Measurements from ENCODE around the gene RGS5. TPM values are rescaled to one million over a fixed set of nuclear protein-coding genes. Genes with fewer than 3 reads are reported as not detected.
A peak's percentile ranks its signal among the peaks of the same experiment; 100 is the strongest.

RGS5 gene
- total RNA-seq, 2 donors from 2014 or later: 176 to 297 TPM

DNA sequence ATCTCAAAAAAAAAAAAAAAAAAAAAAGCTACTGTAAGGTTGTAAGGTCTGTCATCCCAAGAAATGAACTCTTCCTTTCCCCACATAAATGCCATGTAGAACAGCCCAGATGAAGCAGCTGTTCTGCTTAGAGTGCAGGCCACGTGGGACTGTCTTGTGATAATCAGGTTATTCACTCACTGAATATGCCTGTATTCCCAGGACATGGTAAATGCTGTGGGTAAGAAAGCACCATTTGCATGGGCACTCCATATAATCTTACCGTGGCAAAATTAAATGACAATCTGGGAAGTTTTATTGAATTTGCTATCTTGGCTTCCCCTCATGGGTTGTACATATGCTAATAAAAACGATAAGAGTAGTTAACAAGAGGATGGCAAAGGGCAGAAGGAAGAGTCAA is 13.8 kb downstream of the RGS5 start:
- intact Hi-C loops (cut with DNase I): no loop called here
- no peak for DNase-seq (ENCODE audit: low spot score)

DNA sequence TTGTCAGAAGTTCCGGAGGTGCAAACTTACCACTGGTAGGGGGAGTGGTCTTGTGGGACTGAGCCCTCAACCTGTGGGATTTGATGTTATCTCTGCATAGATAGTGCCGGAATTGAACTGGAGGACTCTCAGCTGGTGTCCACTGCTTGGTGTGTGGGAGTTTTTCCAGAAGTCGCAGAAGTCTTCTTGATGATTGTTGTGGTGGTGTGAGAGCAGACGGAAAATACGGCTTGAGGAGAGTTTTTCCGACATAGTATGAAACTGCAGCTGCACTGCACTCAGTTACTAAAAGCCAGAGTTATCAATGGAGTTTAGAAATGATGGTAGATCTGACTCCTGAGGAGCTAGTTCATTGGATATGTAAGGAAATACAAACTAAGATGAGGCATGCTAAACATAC is 14.9 kb downstream of the RGS5 start:
- intact Hi-C loops (cut with DNase I): no loop called here
- DNase-seq (ENCODE audit: low spot score): no peak

DNA sequence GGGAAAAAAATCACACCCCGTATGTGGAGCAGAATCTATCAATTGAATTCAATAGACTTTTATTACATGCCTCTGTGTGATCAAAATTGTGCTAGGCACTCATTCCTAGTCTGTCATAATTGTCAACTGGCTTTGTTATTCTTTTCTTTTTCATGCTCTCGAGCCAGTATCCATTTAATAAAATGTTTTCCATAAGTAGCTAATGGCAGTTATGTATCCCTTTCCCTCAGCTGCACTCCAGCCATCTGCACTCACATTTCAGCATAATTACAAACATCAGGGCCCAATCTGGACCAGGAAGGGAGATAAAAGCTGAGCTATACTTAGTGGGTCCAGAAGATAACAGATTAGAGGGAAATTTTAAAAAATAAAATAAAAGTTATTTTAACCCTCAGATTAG is 15.9 kb downstream of the RGS5 start:
- intact Hi-C loops (cut with DNase I): no loop called here
- DNase-seq (ENCODE audit: low spot score): no peak

DNA sequence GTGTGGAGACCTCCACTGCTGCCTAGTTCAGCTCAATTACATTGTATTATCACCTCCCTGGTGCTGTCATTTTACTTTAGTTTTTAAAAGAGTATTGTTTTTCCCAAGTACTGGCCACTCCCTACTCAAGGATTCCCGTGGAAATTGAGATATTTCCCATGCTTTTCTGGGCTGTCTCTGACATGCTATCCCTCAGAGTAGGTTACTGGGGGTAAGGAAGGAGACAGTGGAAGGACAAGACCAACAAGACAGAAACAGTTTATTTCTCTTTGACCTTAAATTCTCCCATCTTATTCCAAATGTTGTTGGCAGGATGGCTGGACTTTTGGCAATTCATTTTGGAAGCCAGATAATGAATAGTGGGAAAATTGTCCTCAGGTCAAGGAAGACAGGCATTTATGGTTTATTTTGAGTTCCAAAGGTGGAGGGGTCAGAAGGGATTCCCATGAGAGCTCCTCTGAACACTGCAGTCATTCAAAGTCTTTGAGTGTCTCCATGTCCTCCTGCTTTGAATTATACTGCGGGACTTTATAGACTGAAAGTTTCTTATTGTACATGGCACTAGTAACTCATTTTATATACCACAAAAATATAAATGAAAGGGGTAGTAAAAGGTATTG is 20.3 kb downstream of the RGS5 start:
- intact Hi-C loops (cut with DNase I): no loop called here
- no peak for DNase-seq (ENCODE audit: low spot score)

DNA sequence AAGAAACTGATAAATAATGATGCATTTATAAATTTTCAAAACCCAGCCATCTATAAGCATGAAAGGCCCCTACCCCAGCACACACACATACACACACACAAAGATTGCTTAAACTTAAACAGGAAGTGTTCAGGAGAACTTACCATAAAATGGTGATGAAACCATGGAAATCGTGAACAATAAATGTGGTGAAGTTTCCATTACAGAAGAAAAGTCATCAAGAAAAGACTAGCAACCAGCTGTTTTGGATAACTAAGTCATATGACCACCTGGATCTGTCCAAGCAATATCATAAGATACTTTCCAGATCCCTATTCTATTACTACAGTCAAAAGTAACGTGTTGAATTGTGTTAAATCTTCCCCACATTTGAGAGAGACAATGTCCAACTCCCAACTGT is 24.1 kb downstream of the RGS5 start:
- DNase-seq (ENCODE audit: low spot score): no peak
- intact Hi-C loops (cut with DNase I): loop anchor here (10.0 kb wide), 3 partner anchors 136 to 334 kb away; no protein-coding TSS in a partner anchor

DNA sequence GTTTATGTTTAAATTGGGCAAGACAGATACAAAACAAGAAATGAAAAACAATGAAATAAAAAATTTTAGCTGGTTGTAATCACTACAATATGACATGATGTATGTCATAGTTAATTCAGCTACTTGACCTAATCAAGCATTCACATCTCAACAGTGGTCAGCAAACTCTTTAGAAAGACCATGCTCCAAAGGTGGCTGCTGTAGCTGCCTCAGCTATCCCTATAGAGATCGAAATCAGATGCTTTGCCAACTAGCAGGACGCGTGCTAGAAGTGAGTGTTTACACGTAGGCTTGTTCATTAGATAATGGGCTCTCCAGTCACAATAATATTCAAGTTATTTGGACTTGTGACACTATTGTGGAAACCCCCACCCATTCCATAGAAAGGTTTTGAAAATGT is 25.9 kb downstream of the RGS5 start:
- intact Hi-C loops (cut with DNase I): loop anchor here (10.0 kb wide), 3 partner anchors 138 to 332 kb away; no protein-coding TSS in a partner anchor
- DNase-seq (ENCODE audit: low spot score): no peak

DNA sequence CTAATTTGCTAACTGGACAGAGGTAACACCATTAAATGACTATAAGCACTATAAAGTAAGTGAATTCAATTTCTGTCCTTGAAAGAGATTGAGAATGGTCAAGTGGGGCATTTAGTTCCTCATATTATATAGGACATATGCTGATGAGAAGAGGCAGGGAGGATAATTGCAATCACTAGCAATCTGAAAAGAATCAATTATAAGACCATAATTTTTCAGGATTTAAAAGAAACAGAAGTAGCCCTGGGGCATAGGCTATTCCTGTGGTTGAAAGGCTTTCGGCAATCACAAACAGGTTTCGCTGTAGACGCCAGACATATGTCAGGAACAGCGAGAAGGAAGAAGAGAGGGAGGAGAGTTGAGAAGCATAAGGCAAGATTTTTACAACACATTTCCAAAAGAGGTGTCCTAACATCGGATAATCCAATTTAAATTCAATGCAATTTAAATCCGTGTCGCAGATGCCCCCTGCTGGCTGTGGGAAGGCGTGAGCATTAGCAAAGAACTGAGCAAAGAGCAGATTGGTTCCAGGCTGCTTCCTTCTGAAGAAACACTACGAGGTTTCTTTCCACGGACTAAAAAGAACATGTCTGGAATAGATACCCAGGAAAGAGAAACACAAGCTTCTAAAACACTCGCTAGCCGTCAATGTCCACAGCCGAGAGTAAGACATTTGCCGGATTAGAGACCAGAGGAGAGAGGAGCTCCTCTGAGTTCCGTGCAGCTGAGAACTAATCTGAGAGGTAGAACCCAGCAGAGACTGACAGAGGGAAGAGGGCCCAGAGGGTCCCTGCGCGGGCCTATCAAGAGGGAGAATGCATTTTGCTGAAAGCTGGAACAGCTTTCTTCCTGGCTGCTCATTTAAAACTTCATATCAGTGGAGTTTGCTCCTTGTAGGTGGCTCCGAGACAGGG is 27.9 kb downstream of the RGS5 start:
- peak; percentile 91 for DNase-seq (ENCODE audit: low spot score)
- intact Hi-C loops (cut with DNase I): loop anchor here (2.0 to 10.0 kb wide), 6 partner anchors 102 to 330 kb away; no protein-coding TSS in a partner anchor

DNA sequence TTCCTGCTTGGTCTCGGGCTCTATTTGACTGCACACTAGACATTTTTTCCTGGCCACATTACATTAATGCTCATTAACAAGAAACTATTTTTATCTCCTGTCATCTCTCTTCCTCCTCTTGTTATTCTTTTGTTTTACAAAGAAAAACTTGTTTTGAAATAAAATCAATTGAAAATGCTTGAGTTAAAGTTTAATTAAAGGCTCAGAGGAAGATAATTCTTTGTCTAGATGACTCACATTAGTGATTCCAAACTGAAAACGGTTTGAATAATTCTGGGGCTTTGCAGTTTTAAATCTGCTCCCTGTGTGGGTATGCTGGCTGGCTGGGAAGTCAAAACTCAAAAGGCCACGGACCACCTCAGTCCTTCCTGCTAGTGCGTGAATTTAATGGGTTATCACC is 29.6 kb downstream of the RGS5 start:
- intact Hi-C loops (cut with DNase I): loop anchor here (5.0 to 10.0 kb wide), 5 partner anchors 101 to 328 kb away; no protein-coding TSS in a partner anchor
- no peak for DNase-seq (ENCODE audit: low spot score)

DNA sequence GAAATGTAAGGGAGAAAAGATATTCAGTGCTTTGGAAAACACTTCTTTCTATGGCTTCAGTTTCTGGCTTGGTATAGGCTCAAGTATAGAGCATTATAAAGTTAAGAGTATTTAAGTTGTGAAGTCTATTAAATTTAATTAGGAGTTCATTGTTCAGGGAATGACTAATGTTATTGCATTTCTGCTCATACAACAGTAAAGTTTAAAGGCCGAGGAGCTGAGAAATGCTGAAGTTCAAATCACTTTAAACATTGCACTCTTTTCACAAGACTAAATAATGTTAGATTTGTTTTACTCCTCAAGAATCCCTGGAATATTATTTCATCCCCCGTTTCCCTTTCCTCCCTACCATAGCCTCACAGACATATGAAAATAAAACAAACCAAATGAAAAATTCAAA is 30.1 kb downstream of the RGS5 start:
- no peak for DNase-seq (ENCODE audit: low spot score)
- intact Hi-C loops (cut with DNase I): loop anchor here (5.0 to 10.0 kb wide), 5 partner anchors 100 to 328 kb away; no protein-coding TSS in a partner anchor

DNA sequence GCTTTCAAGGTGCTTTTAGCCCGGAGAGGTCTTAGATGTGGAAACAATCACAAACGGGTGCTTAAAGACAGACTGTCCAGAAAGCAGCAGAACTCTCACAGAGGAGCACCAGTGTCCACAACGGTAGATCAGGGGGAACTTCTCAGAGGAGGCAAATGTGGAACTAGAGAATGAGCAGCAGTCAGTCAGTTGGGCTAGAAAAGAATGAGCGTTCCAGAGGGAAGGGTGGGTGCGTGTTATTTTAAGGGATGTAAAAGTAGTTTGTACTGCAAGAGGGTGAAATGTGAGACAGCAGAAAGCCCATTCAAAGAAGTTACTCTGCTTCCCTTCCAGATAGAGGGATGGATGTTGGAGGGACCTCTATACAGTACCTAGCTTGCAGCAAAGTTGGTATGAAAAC is 30.9 kb downstream of the RGS5 start:
- intact Hi-C loops (cut with DNase I): loop anchor here (5.0 to 10.0 kb wide), 5 partner anchors 100 to 327 kb away; no protein-coding TSS in a partner anchor
- no peak for DNase-seq (ENCODE audit: low spot score)

DNA sequence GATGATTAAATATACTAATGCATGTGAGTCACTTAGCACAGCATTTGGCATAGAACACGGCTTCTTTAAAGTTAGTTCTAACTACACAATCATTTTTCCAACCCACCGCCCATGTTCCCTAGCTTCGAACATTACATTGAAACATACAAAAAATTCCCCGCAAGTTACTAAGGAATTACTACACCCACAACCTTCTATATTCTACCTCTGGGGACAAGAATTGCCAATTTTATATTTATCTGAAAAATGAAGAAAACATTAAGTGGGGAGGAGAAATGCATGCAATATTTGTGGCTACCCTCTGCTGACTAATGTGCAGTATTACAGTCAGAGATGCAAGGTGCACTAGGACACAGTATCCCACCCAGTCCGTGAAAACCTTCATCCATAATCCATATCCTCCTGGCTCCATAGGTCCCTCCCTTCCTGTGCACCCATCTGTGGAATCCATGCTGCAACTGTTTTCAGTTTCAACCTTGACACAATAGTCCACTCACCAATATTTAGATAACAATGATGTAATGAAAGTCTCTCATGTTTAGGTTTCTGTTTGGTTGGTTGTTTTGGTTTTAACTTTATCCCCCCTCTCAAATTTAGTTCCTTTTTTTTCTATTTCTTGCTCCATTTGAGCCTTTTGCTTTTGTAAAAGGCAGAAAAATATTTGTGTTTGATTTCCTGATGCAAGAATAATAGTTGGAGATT is 31.6 kb downstream of the RGS5 start:
- intact Hi-C loops (cut with DNase I): loop anchor here (5.0 to 10.0 kb wide), 5 partner anchors 99 to 326 kb away; no protein-coding TSS in a partner anchor
- no peak for DNase-seq (ENCODE audit: low spot score)

DNA sequence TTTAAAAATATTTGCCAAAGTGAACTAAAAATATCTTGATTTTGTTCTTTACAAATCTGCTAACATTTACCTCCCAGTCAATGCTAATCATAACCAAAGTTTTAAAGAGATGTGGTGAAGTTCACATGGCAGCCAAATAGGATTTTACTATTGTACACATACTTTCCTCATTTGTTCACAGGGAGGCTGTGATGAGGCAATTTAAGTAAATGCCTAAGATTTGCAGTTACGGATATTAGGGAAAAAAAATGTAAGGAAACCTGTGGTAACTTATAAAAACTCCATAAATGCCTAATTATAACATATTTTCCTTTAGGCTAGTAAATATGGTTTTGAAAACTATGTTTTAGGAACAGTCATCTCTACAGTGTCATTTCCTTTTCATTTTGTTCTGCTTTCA is 32.4 kb downstream of the RGS5 start:
- intact Hi-C loops (cut with DNase I): loop anchor here (5.0 to 10.0 kb wide), 5 partner anchors 98 to 326 kb away; no protein-coding TSS in a partner anchor
- DNase-seq (ENCODE audit: low spot score): no peak

DNA sequence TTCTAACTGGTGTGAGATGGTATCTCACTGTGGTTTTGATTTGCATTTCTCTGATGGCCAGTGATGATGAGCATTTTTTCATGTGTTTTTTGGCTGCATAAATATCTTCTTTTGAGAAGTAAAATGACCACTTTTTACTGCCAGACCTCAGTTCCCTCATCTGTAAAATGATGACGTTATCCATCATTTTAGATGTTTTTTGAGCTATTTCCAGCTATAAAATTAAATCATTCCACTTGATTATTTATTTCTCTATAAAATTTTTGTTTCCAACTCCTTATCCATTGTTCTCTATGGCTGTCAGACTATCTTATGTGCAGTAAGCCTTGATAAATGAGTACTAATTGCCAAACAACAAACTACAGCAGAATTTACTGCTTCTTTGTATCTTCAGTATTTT is 33.2 kb downstream of the RGS5 start:
- intact Hi-C loops (cut with DNase I): no loop called here
- DNase-seq (ENCODE audit: low spot score): no peak

DNA sequence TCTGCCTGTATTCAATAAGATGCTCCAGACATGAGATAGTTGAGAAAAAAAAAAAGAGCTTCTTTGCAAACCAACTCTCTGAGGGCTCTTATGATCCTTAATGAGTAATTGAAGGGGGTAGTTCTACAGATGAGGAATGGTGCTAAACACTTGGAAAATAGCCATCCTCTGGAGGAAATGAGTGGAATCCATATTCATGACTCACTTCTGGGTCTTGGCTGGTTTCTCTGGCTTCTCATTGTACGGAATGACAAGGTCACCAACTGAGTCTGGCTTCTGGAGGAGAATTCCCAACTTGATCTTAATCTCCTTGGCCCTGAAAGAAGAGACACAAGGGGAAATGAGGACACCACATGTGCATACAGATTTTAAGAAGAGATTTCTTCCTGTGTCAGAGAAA is 34.7 kb downstream of the RGS5 start:
- intact Hi-C loops (cut with DNase I): no loop called here
- no peak for DNase-seq (ENCODE audit: low spot score)

DNA sequence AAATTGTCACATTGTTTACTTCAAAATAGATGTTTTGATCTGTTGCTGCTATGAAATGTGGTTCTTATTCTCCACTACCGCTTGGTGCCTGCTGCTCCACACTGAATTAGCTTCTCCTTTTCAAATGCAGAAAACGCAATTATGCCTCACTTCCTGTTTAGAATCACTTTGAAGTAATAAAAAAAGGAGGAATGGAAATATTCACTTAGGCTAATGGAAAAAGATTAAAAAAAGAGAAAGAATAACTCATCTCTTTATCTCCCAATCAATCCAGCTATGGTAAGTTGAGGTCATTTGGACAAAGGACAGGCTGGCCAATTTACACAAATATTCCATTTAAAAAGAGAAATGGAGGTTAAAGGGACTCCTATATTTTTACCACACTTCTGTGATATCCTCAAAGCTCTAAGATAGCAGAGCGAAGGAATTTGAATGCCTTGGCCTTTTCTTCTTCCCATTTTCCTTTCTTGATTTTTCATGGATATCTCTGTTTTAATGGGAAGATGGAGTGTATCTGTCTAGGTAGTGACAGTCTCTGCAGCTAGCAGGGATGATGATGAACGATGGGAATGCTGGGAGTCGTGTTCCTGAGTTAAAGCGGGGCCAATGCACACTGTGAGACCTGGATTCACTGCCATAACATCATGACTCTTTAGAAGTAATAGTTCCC is 35.7 kb downstream of the RGS5 start:
- no peak for DNase-seq (ENCODE audit: low spot score)
- intact Hi-C loops (cut with DNase I): no loop called here

DNA sequence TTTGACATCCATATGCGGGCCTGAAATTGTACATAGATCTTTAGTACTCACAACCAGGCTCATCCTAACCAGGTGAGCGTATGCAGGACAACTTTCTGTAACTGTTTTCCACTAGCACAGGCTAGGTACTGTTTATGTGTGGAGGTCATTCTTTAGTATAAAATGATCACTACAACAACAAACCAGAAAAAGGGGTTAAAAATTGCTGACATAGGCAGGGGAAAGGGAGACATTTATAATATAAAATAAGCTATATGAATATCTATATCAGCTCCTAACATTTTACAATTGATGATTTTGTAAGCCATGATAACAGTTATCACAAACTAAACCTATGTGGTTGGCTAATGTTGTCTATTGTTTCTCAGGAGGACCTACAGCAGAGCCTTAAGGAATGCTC is 37.6 kb downstream of the RGS5 start:
- intact Hi-C loops (cut with DNase I): no loop called here
- DNase-seq (ENCODE audit: low spot score): no peak

DNA sequence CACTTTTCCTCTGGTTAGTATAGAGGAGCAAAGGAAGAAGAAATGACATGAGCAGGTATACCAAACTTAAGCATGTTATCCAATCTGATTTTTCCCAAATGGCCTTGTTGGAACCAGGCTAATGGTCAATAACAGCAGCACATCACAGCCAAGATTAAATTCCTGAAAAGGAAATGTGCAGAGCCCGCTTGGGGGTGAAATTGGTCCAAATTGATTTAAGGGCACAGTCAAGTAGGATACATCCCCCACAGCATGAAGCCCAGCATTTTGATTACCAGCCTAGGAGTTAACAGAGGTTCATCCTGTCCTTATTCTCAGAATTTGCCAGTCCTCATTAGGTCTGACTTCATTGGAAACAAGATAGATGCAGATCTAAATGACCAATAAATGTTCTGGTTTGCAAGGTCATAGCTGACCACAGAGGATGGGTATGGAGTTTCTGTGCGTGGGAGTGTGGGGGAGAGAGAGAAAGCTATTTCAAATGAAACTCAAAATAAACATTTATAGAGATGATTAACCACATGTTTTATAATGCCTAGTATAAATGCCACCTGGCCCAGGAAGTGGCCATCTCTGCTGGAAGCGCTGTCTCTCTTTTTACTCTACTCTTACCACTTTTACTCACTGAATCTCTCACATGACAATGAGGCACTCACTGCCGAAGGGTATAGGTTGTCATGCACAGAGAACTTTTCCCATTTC is 38.7 kb downstream of the RGS5 start:
- intact Hi-C loops (cut with DNase I): no loop called here
- DNase-seq (ENCODE audit: low spot score): no peak

DNA sequence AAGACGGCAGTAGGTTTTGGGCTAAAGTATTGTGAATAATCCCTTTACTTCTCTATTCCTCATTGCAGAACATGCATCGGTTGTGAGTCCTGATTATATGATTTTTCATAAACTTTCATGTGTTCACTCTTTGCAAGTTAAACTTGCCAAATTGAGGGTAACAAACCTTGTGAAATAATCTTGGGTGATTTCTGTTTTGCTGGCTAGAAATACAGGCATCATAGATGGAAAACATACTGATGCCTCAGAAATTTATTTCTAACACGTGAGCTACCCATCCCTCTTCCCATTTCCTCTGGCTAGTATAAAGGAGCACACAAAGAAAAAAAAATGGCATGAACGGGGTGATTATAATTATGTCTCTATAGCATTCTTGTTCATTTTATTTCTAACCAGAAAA is 39.6 kb downstream of the RGS5 start:
- intact Hi-C loops (cut with DNase I): no loop called here
- no peak for DNase-seq (ENCODE audit: low spot score)
